DND-41 (cell line): Measurements from ENCODE around the gene ACSL1.

ENCODE experiments used
- CTCF ChIP-seq: IDR thresholded peaks from 2 replicates; pipeline ENCODE4 v1.5.1; 2012; ENCODE audit warnings: borderline replicate concordance, low read length, moderate library complexity, mild to moderate bottlenecking; ENCODE audit not compliant: poor library complexity, severe bottlenecking; ENCODE audit errors: extremely low read depth
- EZH2 ChIP-seq: IDR thresholded peaks from 3 replicates; pipeline ENCODE4 v1.6.1; 2012; ENCODE audit warnings: borderline replicate concordance, low read depth, mild to moderate bottlenecking, moderate library complexity, low read length, inconsistent platforms; ENCODE audit not compliant: severe bottlenecking

- TF ChIP-seq CTCF (no peak), EZH2 (no peak)
Measured at GRCh38 chr4:184747034-184747830, 78.5 kb downstream of the ACSL1 start.
